ENCODE measurements around the gene CIAPIN1.
A peak's percentile ranks its signal among the peaks of the same experiment; 100 is the strongest.
"Not testable (repeated sequence)": the region's sequence is repeated elsewhere in the genome, so short reads cannot be mapped to it uniquely, and the experiment has no call there.

Gene CIAPIN1

DNA sequence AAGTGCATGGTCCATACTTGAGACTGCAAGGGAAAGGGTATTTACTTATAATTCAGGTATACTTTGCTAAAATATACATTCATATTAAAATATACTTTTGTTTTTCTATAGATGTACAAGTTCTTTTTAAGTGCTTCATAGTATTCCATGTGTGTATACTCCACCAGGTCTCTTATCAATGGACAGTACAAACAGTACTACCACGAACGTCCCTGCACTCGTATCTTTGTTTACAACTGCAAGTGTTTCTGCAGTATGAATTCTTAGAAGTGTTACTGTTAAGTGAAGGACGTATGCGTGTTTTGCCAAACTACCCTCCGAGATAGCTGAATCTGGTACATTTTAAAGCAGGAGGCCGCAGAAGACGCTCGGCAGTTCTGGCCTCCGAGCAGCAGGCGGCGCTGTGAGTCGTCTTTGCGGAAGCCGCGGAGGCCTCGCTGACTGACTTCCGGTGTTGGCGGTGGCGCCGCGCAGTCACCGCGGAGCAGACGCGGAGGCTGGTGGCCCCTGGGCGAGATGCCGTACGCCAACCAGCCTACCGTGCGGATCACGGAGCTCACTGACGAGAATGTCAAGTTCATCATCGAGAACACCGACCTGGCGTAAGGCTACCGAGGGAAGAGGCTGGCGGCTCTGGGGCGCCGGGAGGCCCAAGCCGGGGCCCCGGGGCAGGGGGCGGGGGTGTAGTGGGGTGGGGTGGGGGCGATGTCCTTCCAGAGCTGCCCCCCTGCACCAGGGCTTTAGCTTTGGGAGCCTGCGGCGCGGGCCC is 15.2 kb upstream of the CIAPIN1 start, which contains the start of gene POLR2C:
TSS of gene POLR2C (plus strand) at position 471 of the 769 bp plus-strand sequence. CDS start at position 517, 46 bp downstream.
- Histone ChIP-seq H3K36me3 (ENCODE audit: control insufficient read depth, low read depth, low read length) (peaks cover 59% of the 10 kb centered on the region), H3K9ac (ENCODE audit: low read length) (peak within 1 kb of the TSS; percentile 66)

DNA sequence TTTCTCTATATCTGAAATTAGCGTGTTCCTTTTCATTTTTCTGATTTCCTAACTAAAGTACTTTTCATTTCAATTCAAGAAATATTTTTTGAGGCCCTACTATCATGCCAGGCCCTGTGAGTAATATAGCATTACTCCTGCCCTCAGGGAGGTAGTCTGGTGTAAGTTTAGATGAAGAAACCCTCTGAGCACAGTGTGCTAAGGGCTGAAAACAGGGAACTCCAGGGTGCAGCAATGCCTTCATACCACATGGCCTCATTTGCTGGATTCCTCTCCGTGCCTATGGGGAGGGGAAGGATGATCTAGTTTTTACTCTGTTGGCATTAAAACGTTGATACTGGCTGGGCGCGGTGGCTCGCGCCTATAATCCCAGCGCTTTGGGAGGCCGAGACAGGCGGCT is 4.8 kb upstream of the CIAPIN1 start:
- H3K9me3 ChIP-seq (ENCODE audit: control insufficient read depth, low read depth, low read length), result no peaks in the 10 kb centered on the region
- peaks cover 44% of the 10 kb centered on the region for H3K36me3 ChIP-seq (ENCODE audit: control insufficient read depth, low read depth, low read length)
- H3K27me3 ChIP-seq (ENCODE audit: control insufficient read depth, insufficient read depth, low read length), result no peaks in the 10 kb centered on the region
- no peak overlapping the region for H3K4me3 ChIP-seq (ENCODE audit: low read length)
- H3K9ac ChIP-seq (ENCODE audit: low read length), result no peak overlapping the region
- H3K4me1 ChIP-seq (ENCODE audit: control insufficient read depth, low read depth, low read length), result no peaks in the 10 kb centered on the region
- no peak overlapping the region for H3K27ac ChIP-seq (ENCODE audit: low read length)

More for the DNA sequence above, 15.2 kb upstream of the CIAPIN1 start, which contains the start of gene POLR2C:
- H3K9me3 ChIP-seq (ENCODE audit: control insufficient read depth, low read depth, low read length), result no peaks in the 10 kb centered on the region
- peak within 1 kb of the TSS; percentile 18 for H3K27ac ChIP-seq (ENCODE audit: low read length)
- no peaks in the 10 kb centered on the region for H3K27me3 ChIP-seq (ENCODE audit: control insufficient read depth, insufficient read depth, low read length)
- peak within 1 kb of the TSS; percentile 89 for H3K4me3 ChIP-seq (ENCODE audit: low read length)
- peaks cover 3% of the 10 kb centered on the region for H3K4me1 ChIP-seq (ENCODE audit: control insufficient read depth, low read depth, low read length)

DNA sequence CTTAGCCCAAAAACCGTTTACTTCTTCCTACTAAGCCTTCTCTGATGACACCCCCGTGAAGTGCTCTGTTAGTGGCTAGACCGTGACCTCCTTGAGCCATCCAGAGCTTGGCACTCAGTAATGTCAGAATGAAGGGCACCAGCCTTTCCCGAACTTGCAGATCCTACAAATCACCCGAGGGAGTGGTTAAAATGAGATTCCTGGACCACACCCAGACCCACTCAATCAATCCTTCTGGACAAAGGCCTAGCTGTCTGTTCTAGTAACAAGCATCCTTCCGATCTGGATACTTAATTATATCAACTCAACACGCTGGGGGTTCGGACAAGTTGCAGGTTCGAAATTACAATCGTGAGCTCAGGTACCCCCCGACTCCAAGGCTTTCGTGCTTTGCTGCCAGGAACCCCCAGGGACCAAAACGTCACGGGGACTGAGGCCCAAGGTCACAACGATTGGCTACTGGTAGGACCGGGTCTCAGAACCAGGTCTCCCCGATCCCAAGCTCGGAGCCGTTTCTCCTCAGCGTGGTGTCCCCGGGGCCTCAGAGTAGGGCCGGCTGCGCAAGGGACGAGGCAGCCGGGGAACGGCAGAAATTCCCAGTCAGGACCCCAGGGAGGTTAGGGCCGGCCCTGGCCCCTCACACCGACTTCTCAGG is 527 bp downstream of the CIAPIN1 start:
- H3K9ac ChIP-seq (ENCODE audit: low read length), result peak overlapping the region; percentile 80
- H3K4me1 ChIP-seq (ENCODE audit: control insufficient read depth, low read depth, low read length), result peaks cover 4% of the 10 kb centered on the region
- H3K36me3 ChIP-seq (ENCODE audit: control insufficient read depth, low read depth, low read length), result peaks cover 7% of the 10 kb centered on the region
- no peaks in the 10 kb centered on the region for H3K9me3 ChIP-seq (ENCODE audit: control insufficient read depth, low read depth, low read length)
- peak overlapping the region; percentile 96 for H3K4me3 ChIP-seq (ENCODE audit: low read length)
- no peaks in the 10 kb centered on the region for H3K27me3 ChIP-seq (ENCODE audit: control insufficient read depth, insufficient read depth, low read length)
- peak overlapping the region; percentile 8 for H3K27ac ChIP-seq (ENCODE audit: low read length)

DNA sequence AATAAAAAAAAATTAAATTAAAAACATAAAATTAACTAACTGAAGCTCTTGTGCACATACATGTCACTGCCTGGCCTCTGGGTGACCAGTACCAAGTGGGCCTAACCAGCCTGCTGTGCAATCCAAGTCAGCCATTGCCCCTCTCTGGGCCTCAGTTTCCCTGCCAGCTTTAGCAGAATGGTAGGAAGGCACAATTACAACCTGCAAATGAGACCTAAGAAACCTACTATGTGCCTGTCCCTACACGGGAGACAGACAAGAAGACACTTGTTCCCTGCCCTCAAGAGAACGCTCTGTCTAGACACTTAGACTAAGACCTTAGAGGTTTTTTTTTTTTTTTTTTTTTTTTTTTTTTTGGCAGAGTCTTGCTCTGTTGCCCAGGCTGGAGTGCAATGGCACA is 1.7 kb downstream of the CIAPIN1 start:
- Histone ChIP-seq H3K27ac (ENCODE audit: low read length) (no peak overlapping the region), H3K27me3 (ENCODE audit: control insufficient read depth, insufficient read depth, low read length) (no peaks in the 10 kb centered on the region), H3K9ac (ENCODE audit: low read length) (no peak overlapping the region), H3K9me3 (ENCODE audit: control insufficient read depth, low read depth, low read length) (peaks cover 3% of the 10 kb centered on the region), H3K4me3 (ENCODE audit: low read length) (no peak overlapping the region), H3K4me1 (ENCODE audit: control insufficient read depth, low read depth, low read length) (peaks cover 4% of the 10 kb centered on the region), H3K36me3 (ENCODE audit: control insufficient read depth, low read depth, low read length) (no peaks in the 10 kb centered on the region)

DNA sequence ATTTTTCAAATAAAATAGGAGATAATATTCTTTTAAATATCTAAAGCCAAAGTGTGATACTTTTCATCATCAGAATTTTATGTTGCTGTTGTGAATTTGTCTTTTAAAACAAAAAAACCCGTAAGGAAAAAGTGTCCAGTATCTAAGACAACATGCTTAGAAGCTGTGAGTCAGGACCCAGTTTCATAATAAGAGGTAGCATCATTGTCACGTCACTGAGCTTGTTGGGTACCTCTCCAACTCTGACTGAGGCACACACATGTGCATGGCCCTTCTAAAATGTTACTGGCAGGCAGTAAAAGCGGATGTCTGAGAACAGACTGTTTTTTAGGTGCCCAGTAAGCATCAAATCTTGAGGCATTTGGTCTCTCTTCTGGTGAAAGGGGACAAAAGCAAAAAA is 2.5 kb downstream of the CIAPIN1 start:
- peaks cover 4% of the 10 kb centered on the region for H3K4me1 ChIP-seq (ENCODE audit: control insufficient read depth, low read depth, low read length)
- H3K9me3 ChIP-seq (ENCODE audit: control insufficient read depth, low read depth, low read length), result peaks cover 4% of the 10 kb centered on the region
- H3K27me3 ChIP-seq (ENCODE audit: control insufficient read depth, insufficient read depth, low read length), result no peaks in the 10 kb centered on the region
- no peak overlapping the region for H3K27ac ChIP-seq (ENCODE audit: low read length)
- no peak overlapping the region for H3K9ac ChIP-seq (ENCODE audit: low read length)
- H3K4me3 ChIP-seq (ENCODE audit: low read length), result no peak overlapping the region
- H3K36me3 ChIP-seq (ENCODE audit: control insufficient read depth, low read depth, low read length), result no peaks in the 10 kb centered on the region

DNA sequence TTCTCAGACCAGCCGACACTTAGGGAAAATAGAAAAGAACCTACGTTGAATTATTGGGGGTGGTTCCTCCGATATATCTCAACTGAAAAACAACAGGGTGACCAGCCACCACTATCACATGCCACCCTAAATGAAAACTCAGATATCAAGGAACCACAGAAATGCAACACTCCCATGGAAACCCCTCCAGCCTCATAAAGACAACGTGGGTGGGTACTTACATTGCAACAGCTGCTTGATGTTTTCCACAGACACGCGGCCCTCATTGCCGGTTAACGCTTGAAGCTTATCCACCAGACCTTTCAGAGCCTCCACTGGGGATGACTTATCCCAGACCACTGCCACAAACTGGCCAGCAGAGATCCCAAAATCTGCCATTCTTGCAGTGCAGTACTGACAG is 6.6 kb downstream of the CIAPIN1 start:
- not testable (repeated sequence) for H3K9ac ChIP-seq (ENCODE audit: low read length); H3K27ac ChIP-seq (ENCODE audit: low read length); H3K4me3 ChIP-seq (ENCODE audit: low read length); H3K27me3 ChIP-seq (ENCODE audit: control insufficient read depth, insufficient read depth, low read length); H3K4me1 ChIP-seq (ENCODE audit: control insufficient read depth, low read depth, low read length); H3K9me3 ChIP-seq (ENCODE audit: control insufficient read depth, low read depth, low read length)
- peaks cover 25% of the 10 kb centered on the region for H3K36me3 ChIP-seq (ENCODE audit: control insufficient read depth, low read depth, low read length)

DNA sequence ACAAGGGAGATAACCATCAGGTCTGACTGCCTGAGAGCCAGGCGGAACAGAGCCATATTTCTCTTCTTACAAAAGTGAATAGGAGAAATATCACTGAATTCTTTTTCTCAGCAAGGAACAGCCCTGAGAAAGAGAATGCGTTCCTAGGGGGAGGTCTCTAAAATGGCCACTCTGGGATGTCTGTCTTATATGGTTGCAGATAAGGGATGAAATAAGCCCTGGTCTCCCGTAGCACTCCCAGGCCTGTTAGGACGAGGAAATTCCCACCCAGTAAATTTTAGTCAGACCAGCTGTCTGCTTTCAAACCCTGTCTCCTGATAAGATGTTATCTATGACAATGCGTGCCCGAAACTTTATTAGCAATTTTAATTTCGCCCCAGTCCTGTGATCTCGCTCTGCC is 7.2 kb downstream of the CIAPIN1 start:
- not testable (repeated sequence) for H3K4me1 ChIP-seq (ENCODE audit: control insufficient read depth, low read depth, low read length); H3K9me3 ChIP-seq (ENCODE audit: control insufficient read depth, low read depth, low read length); H3K4me3 ChIP-seq (ENCODE audit: low read length); H3K9ac ChIP-seq (ENCODE audit: low read length); H3K27me3 ChIP-seq (ENCODE audit: control insufficient read depth, insufficient read depth, low read length); H3K27ac ChIP-seq (ENCODE audit: low read length)
- peaks cover 31% of the 10 kb centered on the region for H3K36me3 ChIP-seq (ENCODE audit: control insufficient read depth, low read depth, low read length)

DNA sequence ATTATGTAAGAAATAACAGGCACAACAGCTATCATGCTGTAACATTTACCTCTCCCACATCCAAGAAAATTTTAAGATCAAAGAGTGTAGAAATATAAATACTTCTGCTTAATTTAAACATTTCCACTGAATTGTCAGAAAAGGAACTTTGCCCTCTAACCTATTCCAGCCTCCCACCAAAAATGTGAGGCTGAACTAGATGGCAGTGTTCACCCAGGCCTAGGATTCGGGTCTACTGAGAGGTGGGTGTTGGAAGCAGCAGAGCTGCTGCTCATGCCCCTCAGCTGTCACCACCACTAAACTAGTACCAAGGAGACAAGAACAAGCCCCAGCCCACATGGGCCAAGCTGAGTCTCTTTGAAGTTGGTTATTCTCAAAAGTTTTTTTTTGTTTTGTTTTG is 11.3 kb downstream of the CIAPIN1 start:
- H3K9me3 ChIP-seq (ENCODE audit: control insufficient read depth, low read depth, low read length), result peaks cover 4% of the 10 kb centered on the region
- H3K9ac ChIP-seq (ENCODE audit: low read length), result no peak overlapping the region
- no peaks in the 10 kb centered on the region for H3K4me1 ChIP-seq (ENCODE audit: control insufficient read depth, low read depth, low read length)
- H3K36me3 ChIP-seq (ENCODE audit: control insufficient read depth, low read depth, low read length), result peaks cover 72% of the 10 kb centered on the region
- H3K4me3 ChIP-seq (ENCODE audit: low read length), result no peak overlapping the region
- H3K27me3 ChIP-seq (ENCODE audit: control insufficient read depth, insufficient read depth, low read length), result no peaks in the 10 kb centered on the region
- no peak overlapping the region for H3K27ac ChIP-seq (ENCODE audit: low read length)

DNA sequence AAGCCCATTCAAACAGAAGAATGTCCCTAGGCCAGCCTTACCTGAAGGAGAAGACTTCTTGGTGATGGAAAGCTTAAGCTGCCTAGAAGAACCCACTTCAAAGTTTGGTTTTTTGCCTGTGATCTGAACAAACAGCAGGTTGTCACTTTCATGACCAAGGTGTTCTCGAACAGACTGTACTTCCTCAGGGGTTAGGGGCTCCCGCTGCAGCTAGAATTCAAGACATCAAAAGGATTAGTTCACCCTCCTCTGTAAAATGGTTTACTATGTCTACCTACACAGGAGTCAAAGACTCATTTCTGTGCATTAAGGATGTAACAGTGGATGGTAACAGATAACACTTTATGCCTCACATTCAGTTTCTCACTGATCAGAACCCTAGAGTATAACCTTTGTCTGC is 13.2 kb downstream of the CIAPIN1 start:
- no peaks in the 10 kb centered on the region for H3K27me3 ChIP-seq (ENCODE audit: control insufficient read depth, insufficient read depth, low read length)
- H3K36me3 ChIP-seq (ENCODE audit: control insufficient read depth, low read depth, low read length), result peaks cover 82% of the 10 kb centered on the region
- no peaks in the 10 kb centered on the region for H3K9me3 ChIP-seq (ENCODE audit: control insufficient read depth, low read depth, low read length)
- H3K4me3 ChIP-seq (ENCODE audit: low read length), result no peak overlapping the region
- H3K4me1 ChIP-seq (ENCODE audit: control insufficient read depth, low read depth, low read length), result no peaks in the 10 kb centered on the region
- H3K9ac ChIP-seq (ENCODE audit: low read length), result no peak overlapping the region
- H3K27ac ChIP-seq (ENCODE audit: low read length), result no peak overlapping the region

DNA sequence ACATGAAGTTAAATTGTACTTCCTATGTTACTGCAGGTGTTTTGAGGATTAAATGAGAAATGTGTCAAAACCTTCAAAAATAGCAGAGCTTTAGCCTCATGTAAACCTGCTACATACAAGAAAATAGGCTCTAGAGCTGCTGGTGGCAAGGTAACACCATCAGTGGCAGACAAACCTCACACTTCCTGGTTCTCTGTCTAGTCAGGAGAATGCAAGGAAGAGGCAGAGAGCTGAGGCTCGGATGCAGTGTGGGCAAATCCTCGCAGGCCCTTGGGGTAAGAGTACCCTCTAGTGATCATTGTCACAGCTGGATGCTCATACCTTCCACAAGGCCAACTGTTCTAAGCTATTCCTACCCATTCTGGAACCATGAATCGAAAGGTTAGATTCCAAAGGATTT is 14.2 kb downstream of the CIAPIN1 start:
- no peak overlapping the region for H3K9ac ChIP-seq (ENCODE audit: low read length)
- H3K27me3 ChIP-seq (ENCODE audit: control insufficient read depth, insufficient read depth, low read length), result no peaks in the 10 kb centered on the region
- no peaks in the 10 kb centered on the region for H3K4me1 ChIP-seq (ENCODE audit: control insufficient read depth, low read depth, low read length)
- H3K36me3 ChIP-seq (ENCODE audit: control insufficient read depth, low read depth, low read length), result peaks cover 81% of the 10 kb centered on the region
- no peak overlapping the region for H3K27ac ChIP-seq (ENCODE audit: low read length)
- H3K4me3 ChIP-seq (ENCODE audit: low read length), result no peak overlapping the region
- H3K9me3 ChIP-seq (ENCODE audit: control insufficient read depth, low read depth, low read length), result no peaks in the 10 kb centered on the region

DNA sequence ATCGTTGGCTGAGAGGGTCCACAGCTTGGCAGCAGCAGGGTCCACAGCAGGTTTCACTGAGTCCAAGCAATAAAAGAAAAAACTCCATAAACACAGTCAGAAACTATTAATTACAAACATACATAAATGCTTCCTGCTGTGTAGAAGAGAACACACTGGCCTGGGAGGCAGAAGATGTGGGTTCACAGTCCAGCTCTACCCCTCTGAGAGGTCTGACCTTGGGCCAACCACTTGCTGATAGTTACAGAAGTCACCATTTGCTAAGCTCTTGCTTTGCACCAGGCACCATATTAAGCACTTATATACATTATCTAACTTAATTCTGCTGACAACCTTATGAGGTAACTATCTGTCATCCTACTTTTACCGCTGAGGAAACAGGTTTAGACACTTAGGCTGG is 14.7 kb downstream of the CIAPIN1 start:
- no peak overlapping the region for H3K9ac ChIP-seq (ENCODE audit: low read length)
- peaks cover 77% of the 10 kb centered on the region for H3K36me3 ChIP-seq (ENCODE audit: control insufficient read depth, low read depth, low read length)
- H3K27ac ChIP-seq (ENCODE audit: low read length), result no peak overlapping the region

DNA sequence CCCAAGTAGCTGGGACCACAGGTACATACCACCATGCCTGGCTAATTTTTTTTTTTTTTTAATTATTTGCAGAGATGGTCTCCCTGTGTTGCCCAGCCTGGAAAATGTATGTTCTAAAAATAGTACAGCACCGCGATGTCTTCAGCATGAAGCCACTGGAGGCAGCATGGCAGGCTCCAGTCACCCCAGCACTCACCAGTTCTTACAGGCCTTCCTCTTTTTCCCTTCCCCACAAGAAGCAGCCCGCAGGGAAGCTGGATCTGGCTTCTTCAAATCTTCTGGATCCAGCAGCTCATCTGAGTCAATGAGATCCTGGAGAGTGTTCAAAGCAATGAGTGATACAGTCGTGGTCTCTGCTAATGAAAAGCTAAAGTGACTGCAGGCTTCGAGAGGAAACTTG is 16.2 kb downstream of the CIAPIN1 start:
- Histone ChIP-seq H3K36me3 (ENCODE audit: control insufficient read depth, low read depth, low read length) (peaks cover 75% of the 10 kb centered on the region), H3K27me3 (ENCODE audit: control insufficient read depth, insufficient read depth, low read length) (no peaks in the 10 kb centered on the region), H3K4me1 (ENCODE audit: control insufficient read depth, low read depth, low read length) (no peaks in the 10 kb centered on the region), H3K4me3 (ENCODE audit: low read length) (no peak overlapping the region), H3K27ac (ENCODE audit: low read length) (no peak overlapping the region), H3K9me3 (ENCODE audit: control insufficient read depth, low read depth, low read length) (no peaks in the 10 kb centered on the region), H3K9ac (ENCODE audit: low read length) (no peak overlapping the region)

More for the DNA sequence above, 14.7 kb downstream of the CIAPIN1 start:
- Histone ChIP-seq H3K27me3 (ENCODE audit: control insufficient read depth, insufficient read depth, low read length) (no peaks in the 10 kb centered on the region), H3K4me1 (ENCODE audit: control insufficient read depth, low read depth, low read length) (no peaks in the 10 kb centered on the region), H3K4me3 (ENCODE audit: low read length) (no peak overlapping the region), H3K9me3 (ENCODE audit: control insufficient read depth, low read depth, low read length) (no peaks in the 10 kb centered on the region)

Data from iPS-18a (cell line).